Camera-type eye (tissue), 1 donor: ENCODE data around the gene MINK1. TPM values are rescaled to one million over a fixed set of nuclear protein-coding genes. Genes with fewer than 3 reads are reported as not detected.

Source experiments
- total RNA-seq: library from RNA; depleted of rRNA; stranded (reverse); fragments of >200 nt; gene quantifications from one replicate; pipeline ENCODE4 v1.2.3, GENCODE V29; 2014

Gene MINK1
- 76.7 TPM for total RNA-seq

DNA sequence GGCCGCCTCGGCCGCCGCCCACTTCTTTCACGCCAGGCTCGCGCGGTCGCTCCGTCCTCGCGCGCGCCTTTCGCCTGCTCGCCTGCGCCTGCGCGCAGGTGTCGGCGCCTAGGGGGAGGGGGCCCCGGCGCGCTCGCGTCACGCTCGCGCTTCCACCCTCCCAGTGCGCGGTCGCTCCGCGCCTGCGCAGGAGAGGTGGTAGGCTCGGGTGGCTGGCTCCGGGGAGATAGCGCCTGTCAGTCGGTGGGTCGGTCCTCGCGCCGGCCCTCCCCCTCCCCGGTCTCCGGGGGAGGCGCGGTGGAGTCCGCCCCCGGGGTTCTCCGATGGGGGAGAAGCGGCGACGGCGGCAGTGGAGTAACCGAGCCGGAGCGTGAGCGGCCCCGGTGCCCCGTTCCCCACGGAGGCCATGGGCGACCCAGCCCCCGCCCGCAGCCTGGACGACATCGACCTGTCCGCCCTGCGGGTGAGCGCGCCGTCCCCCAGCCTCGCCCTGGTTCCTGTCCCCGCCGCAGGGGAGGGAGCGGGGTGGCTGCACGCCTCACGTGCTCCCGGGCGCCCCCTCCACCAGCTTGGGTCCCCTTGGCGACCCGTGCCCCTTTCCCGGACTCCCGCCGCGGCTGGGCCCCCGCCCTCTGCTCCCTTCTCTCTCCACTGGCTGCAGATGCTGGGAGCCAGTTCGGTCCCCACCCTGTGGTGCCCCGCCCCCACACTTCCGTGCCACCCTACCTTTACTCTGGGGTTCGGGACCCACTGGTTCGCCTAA, at the start of gene MINK1:
MINK1 (plus strand) TSS at position 163 of the 763 bp plus-strand sequence; CDS start at position 407, 244 bp downstream.

DNA sequence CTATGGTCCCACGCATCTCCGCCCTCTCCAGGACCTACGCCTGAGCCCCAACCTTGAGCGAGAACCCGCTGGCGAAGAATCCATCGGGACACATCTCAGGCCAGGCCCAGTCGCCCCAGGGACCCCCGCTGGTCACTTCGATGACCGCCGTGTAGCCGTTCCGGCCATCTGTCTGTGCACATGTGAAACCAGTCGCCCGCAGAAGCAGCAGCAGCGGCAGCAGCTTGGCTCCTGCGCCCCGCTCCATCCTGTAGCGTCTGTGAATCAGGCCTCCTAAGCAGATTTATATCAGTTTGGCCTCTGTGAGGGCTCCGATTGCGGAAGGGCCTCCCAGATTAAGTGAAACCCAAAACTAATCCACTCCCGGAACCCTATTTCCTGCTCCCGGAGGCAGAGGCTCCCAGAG, 47.0 kb upstream of the MINK1 start, which contains the start of gene VMO1:
VMO1 (minus strand) TSS at position 259 of the 406 bp plus-strand sequence; CDS start at position 247, 12 bp downstream.

DNA sequence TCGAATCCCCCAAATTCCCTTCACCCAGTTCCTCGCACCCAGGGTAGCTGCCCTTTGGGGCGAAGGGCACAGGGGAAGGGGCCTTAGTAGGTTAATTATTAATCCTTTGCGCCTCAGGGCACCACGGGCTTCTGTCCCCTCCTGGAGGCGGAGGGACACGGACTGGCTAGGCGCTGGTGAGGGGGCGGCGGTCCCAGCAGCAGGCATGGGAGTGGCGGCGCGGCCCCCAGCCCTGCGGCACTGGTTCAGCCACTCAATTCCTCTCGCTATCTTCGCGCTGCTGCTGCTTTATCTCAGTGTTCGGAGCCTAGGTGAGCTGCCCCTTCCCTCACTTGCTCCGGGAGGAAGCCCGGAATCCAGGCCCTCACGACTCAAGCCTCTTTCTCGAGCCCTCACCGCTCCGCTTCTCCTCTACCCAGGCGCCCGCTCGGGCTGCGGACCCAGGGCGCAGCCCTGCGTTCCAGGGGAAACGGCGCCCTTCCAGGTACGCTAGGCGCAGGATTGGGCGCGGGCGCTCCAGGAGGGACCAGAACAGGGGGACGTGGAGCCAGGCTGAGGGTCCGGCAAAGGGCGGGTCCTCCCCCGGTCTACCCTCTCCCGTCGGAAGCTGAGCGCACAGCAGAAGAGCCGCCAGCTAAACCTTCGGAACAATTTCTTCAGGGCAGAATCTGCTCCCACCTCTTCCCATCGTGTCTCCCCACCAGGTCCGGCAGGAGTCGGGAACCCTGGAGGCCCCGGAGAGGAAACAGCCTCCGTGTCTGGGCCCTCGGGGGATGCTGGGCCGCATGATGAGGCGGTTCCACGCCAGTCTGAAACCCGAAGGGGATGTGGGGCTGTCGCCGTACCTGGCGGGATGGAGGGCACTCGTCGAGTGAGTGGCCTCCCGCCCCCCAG, 44.1 kb upstream of the MINK1 start, which contains the start of gene GLTPD2:
GLTPD2 (plus strand) TSS at position 158 of the 894 bp plus-strand sequence; CDS start at position 206, 48 bp downstream.

DNA sequence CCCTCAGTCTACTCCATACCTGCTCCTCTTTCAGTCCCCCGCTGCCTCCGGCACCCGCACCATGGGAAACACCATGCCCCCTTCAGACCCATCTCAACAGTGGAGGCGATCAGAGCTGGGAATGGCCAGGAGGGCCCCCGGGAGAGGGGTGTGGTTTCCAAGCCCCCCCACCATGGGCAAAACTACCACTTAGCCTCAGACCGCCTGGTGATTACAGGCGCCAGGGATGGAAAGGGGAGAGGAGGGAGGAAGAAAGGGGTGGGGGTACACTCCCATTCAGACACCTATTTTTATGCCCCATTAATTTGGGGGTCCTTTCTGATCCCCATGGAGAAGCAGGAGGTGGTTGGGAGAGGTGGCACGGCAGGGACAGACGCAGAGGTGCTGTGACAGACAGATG, 30.9 kb upstream of the MINK1 start, which contains the start of gene C17orf114:
C17orf114 (minus strand) TSS at position 101 of the 400 bp plus-strand sequence.

DNA sequence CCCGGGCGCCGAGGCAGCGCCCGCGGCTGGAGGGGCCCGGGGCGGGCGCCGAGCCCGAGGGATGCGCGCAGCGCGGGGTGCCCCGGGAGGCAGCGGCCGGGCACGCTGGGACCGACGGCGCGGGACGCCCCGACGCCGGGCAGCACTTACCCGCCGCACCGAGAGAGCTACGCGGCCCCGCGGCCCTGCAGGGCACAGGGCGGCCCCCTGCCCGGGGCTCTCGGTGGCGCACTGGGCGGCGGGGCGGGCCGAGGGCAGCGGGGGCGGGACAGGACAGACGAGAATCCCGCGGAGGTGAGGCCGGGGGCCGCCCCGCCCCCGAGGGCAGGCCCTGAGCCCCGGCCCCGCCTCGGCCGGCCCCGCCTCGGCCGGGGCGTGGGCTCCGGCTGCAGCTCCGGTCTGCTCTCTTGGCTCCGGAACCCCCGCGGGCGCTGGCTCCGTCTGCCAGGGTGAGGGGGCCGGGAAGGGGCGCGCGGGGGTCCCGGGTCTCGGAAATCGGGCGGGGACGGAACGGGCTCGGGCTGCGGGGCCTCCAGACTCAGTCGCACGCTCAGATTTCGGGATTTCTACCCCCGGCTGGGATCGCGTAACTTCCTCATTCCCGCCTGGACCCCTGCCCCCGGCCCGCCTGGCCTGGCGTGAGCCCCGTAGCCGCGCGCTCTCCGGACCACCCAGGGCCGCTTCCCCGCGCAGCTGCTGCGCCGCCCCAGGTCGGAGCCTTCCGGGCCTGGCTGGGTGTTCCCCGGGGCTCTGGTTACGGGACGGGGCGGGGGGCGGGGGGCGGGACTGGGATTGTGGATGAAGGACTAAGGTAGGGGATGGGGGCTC, 26.1 kb upstream of the MINK1 start, which contains the start of gene PLD2:
PLD2 (plus strand) TSS at position 376 of the 828 bp plus-strand sequence. CDS start 621 bp downstream, outside the sequence.

DNA sequence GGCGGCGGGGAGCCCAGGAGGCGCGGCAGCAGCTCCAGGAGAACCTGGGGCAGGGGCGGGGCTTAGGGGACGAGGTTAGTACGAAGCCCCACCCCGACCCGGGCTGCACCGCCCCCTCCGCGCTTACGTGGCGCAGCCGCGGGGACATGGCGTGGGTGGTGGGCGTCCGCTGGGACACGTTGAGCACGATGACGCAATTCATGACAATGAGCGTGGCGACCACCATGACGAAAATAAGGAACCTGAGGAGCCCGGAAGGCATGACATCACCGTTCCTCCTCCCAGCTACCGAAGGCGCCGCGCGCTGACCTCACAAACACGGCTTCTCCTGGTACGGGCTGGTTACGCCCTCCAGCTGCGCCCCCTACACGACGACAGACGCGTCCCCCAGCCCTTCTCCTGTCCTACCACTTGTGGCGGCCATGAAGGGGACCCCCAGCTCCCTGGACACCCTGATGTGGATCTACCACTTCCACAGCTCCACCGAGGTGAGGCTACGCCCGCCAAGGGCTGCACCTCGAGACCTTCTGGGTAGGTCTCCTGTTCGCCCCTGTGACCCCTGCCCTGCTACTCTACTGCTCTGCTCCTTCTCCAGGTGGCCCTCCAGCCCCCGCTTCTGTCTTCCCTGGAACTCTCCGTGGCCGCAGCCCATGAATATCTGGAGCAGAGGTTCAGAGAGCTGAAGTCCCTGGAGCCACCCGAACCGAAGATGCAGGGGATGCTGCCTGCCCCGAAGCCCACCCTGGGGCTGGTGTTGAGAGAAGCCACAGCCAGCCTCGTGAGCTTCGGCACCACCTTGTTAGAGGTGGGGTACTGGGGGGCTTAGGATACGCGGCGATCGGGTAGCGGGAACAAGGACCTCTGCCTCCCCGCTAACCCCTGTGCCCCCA, 66.4 kb downstream of the MINK1 start, which contains the start of gene C17orf107:
C17orf107 (plus strand) TSS at position 196 of the 890 bp plus-strand sequence; CDS start at position 423, 227 bp downstream.

DNA sequence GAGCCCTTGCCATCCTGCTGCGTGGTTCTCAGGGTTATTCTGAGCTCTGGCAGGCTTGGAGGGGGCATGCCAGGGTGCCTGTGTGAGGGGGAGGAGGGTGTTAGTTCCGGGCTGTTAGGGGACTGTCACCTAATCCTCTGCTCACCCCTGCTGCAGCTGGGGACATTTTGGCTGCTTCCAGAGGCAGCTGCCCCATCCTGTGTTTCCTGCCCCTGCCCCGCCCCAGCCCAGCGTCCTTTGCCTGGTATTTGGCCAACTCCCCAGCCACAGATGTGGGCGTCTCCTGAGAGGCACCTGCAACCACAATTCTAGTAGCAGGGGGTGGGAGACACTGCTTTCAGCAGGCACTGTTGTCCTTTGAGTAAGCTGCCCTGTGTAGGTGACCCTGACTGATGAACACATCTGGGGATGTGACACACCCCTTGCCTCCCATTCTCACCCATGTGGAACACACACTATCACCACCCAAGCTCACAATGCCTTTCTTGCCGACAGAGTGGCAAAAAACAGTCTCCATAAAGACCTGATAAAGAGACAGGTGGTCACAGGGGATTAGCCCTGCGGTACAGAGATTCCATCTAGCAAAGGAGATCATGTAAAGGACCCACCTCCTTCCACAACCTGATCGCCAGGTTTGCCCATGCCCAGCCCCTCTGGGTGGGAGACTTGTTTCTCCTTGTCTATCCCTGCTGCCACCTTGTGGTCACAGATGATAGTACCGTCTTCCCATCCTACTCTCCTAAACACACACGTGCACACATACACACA, 70.1 kb downstream of the MINK1 start, which contains the start of gene CHRNE:
CHRNE (minus strand) TSS at position 48 of the 768 bp plus-strand sequence; CDS start at position 13, 35 bp downstream.

DNA sequence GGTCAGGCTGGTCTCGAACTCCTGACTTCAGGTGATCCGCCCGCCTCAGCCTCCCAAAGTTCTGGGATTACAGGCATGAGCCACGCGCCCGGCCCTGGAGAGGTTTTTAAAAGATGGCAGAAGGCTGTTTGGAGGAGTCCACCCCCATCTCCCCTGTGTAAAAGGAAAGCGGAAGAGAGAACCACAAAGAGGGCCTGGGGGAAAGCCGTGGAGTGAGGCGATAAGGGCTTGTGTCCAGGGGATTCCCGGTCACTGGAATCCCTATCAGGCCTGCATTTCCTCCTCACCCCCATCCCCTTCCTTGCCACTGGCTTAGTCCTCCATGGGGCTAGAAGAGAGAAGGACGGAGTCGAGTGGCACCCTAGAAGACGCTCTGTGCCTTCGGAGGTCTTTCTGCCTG, 98.8 kb downstream of the MINK1 start, which contains the start of gene GP1BA:
GP1BA (plus strand) TSS at position 315 of the 400 bp plus-strand sequence. CDS start 328 bp downstream, outside the sequence.

DNA sequence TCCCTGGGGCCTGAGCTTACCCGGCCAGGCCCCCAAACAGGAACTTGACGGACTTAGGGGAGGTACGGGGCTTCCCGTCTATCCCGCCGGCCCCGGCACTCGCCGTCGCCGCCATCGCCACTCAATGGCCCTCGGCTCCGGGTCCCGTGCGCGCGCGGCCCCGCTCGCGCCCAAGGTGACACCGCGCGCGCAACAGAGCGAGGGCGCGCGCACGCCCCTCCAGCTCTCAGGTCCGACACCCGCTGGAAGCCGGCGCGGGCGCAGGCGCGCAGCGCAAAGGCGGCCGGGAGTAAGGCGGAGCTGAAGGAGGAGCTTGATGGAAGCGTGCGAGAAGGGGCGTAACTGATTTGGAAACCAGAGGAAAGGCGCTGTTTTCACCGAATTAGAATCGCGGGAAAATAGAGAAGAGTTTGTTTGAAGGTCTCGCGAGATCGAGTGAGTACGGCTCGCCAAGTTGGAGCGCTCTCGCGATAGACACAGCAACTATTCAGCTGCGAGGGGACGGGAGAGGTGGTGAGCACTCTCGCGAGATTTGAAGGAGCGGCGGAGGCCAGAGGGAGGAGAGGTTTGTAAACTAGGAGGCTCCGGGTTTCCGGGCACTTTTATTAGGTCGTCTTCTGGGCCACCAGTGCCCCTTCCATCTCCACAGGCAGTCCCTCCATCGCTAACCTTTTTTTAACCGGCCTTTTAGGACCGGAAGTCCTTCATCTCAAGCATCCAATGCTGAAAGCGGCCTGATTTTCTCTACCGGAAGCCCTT, 106.8 kb downstream of the MINK1 start, which contains the start of the genes RNF167 and SLC25A11:
RNF167 (plus strand) TSS at position 473 of the 759 bp plus-strand sequence. CDS start 642 bp downstream, outside the sequence.
SLC25A11 (minus strand) TSS at position 251 of the 759 bp plus-strand sequence; CDS start at position 115, 136 bp downstream.

Other genes with a start within 250 kb of the MINK1 start
- gene SMTNL2, start 248.8 kb upstream of the MINK1 start, total RNA-seq = 17.4 TPM
- 2.9 TPM for gene ALOX15, start 191.7 kb upstream of the MINK1 start, total RNA-seq
- gene PELP1, start 129.2 kb upstream of the MINK1 start, total RNA-seq = 53.7 TPM
- gene ARRB2, start 122.7 kb upstream of the MINK1 start, total RNA-seq = 18.0 TPM
- 14.5 TPM for gene MED11, start 101.9 kb upstream of the MINK1 start, total RNA-seq
- 0.27 TPM for gene ZMYND15, start 93.5 kb upstream of the MINK1 start, total RNA-seq
- 9.7 TPM for gene CXCL16, start 93.4 kb upstream of the MINK1 start, total RNA-seq
- not detected for gene TM4SF5, start 61.5 kb upstream of the MINK1 start, total RNA-seq
- gene VMO1, start 47.0 kb upstream of the MINK1 start, total RNA-seq = 2.3 TPM
- gene GLTPD2, start 44.4 kb upstream of the MINK1 start, total RNA-seq = not detected
- gene PSMB6, start 37.2 kb upstream of the MINK1 start, total RNA-seq = 76.9 TPM
- 24.4 TPM for gene PLD2, start 26.2 kb upstream of the MINK1 start, total RNA-seq
- gene C17orf107, start 66.2 kb downstream of the MINK1 start, total RNA-seq = 9.5 TPM
- gene CHRNE, start 69.8 kb downstream of the MINK1 start, total RNA-seq = 0.44 TPM
- gene GP1BA, start 98.9 kb downstream of the MINK1 start, total RNA-seq = 0.22 TPM
- gene SLC25A11, start 106.7 kb downstream of the MINK1 start, total RNA-seq = 51.3 TPM
- gene RNF167, start 106.9 kb downstream of the MINK1 start, total RNA-seq = 35.5 TPM
- gene PFN1, start 115.2 kb downstream of the MINK1 start, total RNA-seq = 177 TPM
- gene ENO3, start 117.8 kb downstream of the MINK1 start, total RNA-seq = 174 TPM
- gene SPAG7, start 134.5 kb downstream of the MINK1 start, total RNA-seq = 42.4 TPM
- 13.4 TPM for gene CAMTA2, start 154.3 kb downstream of the MINK1 start, total RNA-seq
- 1.3 TPM for gene INCA1, start 164.2 kb downstream of the MINK1 start, total RNA-seq
- 32.3 TPM for gene KIF1C, start 164.6 kb downstream of the MINK1 start, total RNA-seq
- gene SLC52A1, start 202.1 kb downstream of the MINK1 start, total RNA-seq = not detected
- 11.7 TPM for gene ZFP3, start 245.1 kb downstream of the MINK1 start, total RNA-seq